Measurements from ENCODE around the gene CAMK4. TPM values are rescaled to one million over a fixed set of nuclear protein-coding genes. Genes with fewer than 3 reads are reported as not detected.

The CAMK4 gene
- total and polyA plus RNA-seq, 2 experiments from 2014 or later, result 4.2 to 7.3 TPM

- TF ChIP-seq CTCF (conservative IDR thresholded peaks at IDR 0.05; ENCODE audit: low read depth in 2 of 2) (no peak), ZNF114 (CRISPR knock-in tag; IDR thresholded peaks at IDR 0.05) (no peak), ETS1 (IDR thresholded peaks at IDR 0.05) (no peak), POLR2AphosphoS5 (IDR thresholded peaks at IDR 0.05; ENCODE audit: low read depth) (no peak)
These were observed 142.9 kb downstream of the CAMK4 start (continued) for GRCh38 chr5:111367115-111367514.

GRCh38 chr5:111372799-111373198 lies 148.6 kb downstream of the CAMK4 start:
- Histone ChIP-seq H3K27me3 (ENCODE audit: insufficient read depth) (no peaks in the 10 kb centered on the region), H3K36me3 (ENCODE audit: insufficient read depth) (no peaks in the 10 kb centered on the region), H3K4me3 (no peak overlapping the region), H3K9me2 (ENCODE audit: insufficient read depth) (peaks cover 6% of the 10 kb centered on the region; the same call in 1 of the 2 replicates), H3K4me1 (ENCODE audit: insufficient read depth) (no peaks in the 10 kb centered on the region), H4K20me1 (replicated peaks; ENCODE audit: insufficient read depth) (no peaks in the 10 kb centered on the region), H2AFZ (no peak overlapping the region), H3K79me2 (replicated peaks; ENCODE audit: insufficient read depth) (no peaks in the 10 kb centered on the region), H3K27ac (ENCODE audit: low read depth) (no peak overlapping the region), H3K4me2 (no peak overlapping the region), H3F3A (replicated peaks; ENCODE audit: low read depth) (no peaks in the 10 kb centered on the region)
- H3K4me1 Mint-ChIP-seq, result no peaks in the 10 kb centered on the region
- no peaks in the 10 kb centered on the region for H3K9me3 Mint-ChIP-seq
- ATAC-seq (no peak), DNase-seq (ENCODE audit: low spot score) (no peak)
- no peaks in the 10 kb centered on the region for H3K27me3 Mint-ChIP-seq (ENCODE audit: insufficient read depth, low read depth, poor library complexity)
- no peak overlapping the region for H3K4me3 Mint-ChIP-seq
- H3K27ac Mint-ChIP-seq, result no peak overlapping the region
- no peaks in the 10 kb centered on the region for H3K36me3 Mint-ChIP-seq (ENCODE audit: low read depth)
- TF ChIP-seq REST (IDR thresholded peaks at IDR 0.05; ENCODE audit: unreplicated experiment), result no peak
- TF ChIP-seq ETS1 (IDR thresholded peaks at IDR 0.05), result no peak
- TF ChIP-seq CREB1 (CRISPR knock-in tag; IDR thresholded peaks at IDR 0.05; ENCODE audit: low read depth), result no peak
- no peak for TF ChIP-seq CTCF (conservative IDR thresholded peaks at IDR 0.05; ENCODE audit: low read depth in 2 of 2)
- no peak for TF ChIP-seq EZH2phosphoT487 (IDR thresholded peaks at IDR 0.05; ENCODE audit: unreplicated experiment)
- TF ChIP-seq NANOG (IDR thresholded peaks at IDR 0.05; ENCODE audit: borderline replicate concordance), result no peak
